Measurements from ENCODE around the gene PPP2R3B.

GRCh38 chrX:310621-311155 is 76.0 kb downstream of the PPP2R3B start:
- TF ChIP-seq, protein P1, sequence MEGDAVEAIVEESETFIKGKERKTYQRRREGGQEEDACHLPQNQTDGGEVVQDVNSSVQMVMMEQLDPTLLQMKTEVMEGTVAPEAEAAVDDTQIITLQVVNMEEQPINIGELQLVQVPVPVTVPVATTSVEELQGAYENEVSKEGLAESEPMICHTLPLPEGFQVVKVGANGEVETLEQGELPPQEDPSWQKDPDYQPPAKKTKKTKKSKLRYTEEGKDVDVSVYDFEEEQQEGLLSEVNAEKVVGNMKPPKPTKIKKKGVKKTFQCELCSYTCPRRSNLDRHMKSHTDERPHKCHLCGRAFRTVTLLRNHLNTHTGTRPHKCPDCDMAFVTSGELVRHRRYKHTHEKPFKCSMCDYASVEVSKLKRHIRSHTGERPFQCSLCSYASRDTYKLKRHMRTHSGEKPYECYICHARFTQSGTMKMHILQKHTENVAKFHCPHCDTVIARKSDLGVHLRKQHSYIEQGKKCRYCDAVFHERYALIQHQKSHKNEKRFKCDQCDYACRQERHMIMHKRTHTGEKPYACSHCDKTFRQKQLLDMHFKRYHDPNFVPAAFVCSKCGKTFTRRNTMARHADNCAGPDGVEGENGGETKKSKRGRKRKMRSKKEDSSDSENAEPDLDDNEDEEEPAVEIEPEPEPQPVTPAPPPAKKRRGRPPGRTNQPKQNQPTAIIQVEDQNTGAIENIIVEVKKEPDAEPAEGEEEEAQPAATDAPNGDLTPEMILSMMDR (conservative IDR thresholded peaks at IDR 0.05; ENCODE audit: low read depth, low read length) = no peak
- TF ChIP-seq POLR2A (IDR thresholded peaks at IDR 0.05; ENCODE audit: low read depth, low read length) (no peak), RAD21 (IDR thresholded peaks at IDR 0.05; ENCODE audit: low read length) (no peak), BHLHE40 (IDR thresholded peaks at IDR 0.05; ENCODE audit: low read depth, low read length) (no peak), MXI1 (IDR thresholded peaks at IDR 0.05; ENCODE audit: borderline replicate concordance, low read depth, low read length) (no peak), RCOR1 (IDR thresholded peaks at IDR 0.05; ENCODE audit: insufficient replicate concordance, low read length) (no peak), CHD1 (IDR thresholded peaks at IDR 0.05; ENCODE audit: low read depth, low read length) (no peak), MAFK (IDR thresholded peaks at IDR 0.05; ENCODE audit: low read depth, low read length) (no peak), RFX5 (IDR thresholded peaks at IDR 0.05; ENCODE audit: low read depth, low read length) (no peak), CEBPB (IDR thresholded peaks at IDR 0.05; ENCODE audit: low read depth, low read length) (no peak), NFE2L2 (IDR thresholded peaks at IDR 0.05; ENCODE audit: low read depth, low read length) (no peak)
- TF ChIP-seq, protein P2, sequence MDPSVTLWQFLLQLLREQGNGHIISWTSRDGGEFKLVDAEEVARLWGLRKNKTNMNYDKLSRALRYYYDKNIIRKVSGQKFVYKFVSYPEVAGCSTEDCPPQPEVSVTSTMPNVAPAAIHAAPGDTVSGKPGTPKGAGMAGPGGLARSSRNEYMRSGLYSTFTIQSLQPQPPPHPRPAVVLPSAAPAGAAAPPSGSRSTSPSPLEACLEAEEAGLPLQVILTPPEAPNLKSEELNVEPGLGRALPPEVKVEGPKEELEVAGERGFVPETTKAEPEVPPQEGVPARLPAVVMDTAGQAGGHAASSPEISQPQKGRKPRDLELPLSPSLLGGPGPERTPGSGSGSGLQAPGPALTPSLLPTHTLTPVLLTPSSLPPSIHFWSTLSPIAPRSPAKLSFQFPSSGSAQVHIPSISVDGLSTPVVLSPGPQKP (IDR thresholded peaks at IDR 0.05; ENCODE audit: borderline replicate concordance, low read depth, low read length) = no peak
- TF ChIP-seq, protein P3, sequence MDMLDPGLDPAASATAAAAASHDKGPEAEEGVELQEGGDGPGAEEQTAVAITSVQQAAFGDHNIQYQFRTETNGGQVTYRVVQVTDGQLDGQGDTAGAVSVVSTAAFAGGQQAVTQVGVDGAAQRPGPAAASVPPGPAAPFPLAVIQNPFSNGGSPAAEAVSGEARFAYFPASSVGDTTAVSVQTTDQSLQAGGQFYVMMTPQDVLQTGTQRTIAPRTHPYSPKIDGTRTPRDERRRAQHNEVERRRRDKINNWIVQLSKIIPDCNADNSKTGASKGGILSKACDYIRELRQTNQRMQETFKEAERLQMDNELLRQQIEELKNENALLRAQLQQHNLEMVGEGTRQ (IDR thresholded peaks at IDR 0.05; ENCODE audit: low read depth, low read length) = no peak
